ENCODE results near the gene INSM1.

INSM1 gene

DNA sequence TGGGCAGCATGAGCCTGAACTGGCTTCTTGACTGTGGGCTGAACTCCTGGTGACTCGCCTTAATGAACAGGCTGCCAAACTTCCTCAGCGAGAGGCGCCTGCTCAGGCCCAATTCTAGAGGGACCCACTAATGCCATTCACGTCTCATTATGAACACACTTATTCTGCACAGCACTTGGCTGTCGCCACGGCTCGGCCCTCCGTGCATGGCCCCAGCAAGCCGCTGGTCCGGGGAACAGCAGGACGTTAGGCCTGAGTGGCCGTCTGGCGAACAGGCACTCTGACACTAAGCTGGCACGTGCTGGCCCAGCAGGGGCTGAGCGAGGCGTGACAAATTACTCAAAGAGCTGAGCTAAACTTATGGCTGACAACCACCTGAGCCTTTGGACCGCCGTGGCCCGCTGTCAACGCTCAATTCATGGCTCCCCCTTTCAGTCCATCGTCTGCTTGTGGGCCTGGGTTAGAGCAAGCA, 45.9 kb downstream of the INSM1 start:
- Mint-ChIP-seq H3K36me3 (ENCODE audit: low read depth) (peaks cover 9% of the 10 kb centered on the region), H3K27ac (no peak overlapping the region), H3K4me3 (no peak overlapping the region), H3K27me3 (ENCODE audit: low read depth) (peaks cover 62% of the 10 kb centered on the region), H3K9me3 (no peaks in the 10 kb centered on the region), H3K4me1 (peaks cover 46% of the 10 kb centered on the region)
- TF ChIP-seq, protein P1, sequence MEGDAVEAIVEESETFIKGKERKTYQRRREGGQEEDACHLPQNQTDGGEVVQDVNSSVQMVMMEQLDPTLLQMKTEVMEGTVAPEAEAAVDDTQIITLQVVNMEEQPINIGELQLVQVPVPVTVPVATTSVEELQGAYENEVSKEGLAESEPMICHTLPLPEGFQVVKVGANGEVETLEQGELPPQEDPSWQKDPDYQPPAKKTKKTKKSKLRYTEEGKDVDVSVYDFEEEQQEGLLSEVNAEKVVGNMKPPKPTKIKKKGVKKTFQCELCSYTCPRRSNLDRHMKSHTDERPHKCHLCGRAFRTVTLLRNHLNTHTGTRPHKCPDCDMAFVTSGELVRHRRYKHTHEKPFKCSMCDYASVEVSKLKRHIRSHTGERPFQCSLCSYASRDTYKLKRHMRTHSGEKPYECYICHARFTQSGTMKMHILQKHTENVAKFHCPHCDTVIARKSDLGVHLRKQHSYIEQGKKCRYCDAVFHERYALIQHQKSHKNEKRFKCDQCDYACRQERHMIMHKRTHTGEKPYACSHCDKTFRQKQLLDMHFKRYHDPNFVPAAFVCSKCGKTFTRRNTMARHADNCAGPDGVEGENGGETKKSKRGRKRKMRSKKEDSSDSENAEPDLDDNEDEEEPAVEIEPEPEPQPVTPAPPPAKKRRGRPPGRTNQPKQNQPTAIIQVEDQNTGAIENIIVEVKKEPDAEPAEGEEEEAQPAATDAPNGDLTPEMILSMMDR (IDR thresholded peaks at IDR 0.05; ENCODE audit: unreplicated experiment in 3 of 3), result no peak

DNA sequence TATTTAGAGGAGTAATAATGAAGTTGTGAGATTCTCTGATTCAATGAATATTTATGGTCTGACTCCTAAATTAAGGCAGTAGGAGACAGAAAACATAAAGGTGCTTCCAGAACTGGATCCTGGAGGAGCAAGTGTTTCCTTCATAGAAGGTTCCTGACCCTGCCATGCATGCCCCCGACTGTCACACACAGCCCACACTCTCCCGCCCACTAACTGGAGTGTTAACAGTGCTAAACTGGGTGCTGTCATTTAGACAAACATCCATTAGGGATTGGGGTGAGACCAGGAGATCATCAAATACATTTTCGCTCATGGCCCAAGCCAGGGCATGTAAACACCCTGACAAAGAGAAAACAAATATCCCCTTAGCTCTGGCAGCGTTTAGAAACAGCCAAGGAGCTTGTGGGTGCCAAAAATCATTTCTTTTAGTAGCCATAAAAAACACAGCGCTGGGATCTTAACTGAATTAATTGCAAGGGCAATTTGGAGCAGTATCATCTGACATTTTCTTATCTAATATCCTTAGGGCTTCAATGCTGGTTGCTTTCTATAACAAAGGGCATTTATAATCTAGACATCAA, 46.8 kb downstream of the INSM1 start:
- no peaks in the 10 kb centered on the region for H3K9me3 Mint-ChIP-seq
- H3K36me3 Mint-ChIP-seq (ENCODE audit: low read depth), result peaks cover 9% of the 10 kb centered on the region

DNA sequence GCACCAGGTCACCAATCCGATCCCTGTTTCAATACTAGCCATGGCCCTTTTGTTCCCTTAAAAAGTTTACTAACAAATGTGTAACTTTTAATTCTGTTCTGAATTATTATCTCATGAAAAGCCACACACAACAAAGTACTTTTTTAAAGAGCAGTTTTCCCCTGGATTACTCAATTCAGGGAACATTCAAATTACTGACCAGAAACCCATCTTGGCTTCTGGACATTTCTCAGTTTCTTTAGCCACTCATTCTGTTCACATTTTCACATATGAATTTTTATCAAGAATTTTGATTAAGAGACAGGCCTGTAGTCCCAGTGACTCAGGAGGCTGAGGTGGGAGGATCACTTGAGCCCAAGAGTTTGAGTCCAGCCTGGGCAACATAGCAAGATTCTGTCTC, 47.4 kb downstream of the INSM1 start:
- Mint-ChIP-seq H3K4me3 (no peak overlapping the region), H3K36me3 (ENCODE audit: low read depth) (peaks cover 9% of the 10 kb centered on the region), H3K27me3 (ENCODE audit: low read depth) (peaks cover 59% of the 10 kb centered on the region), H3K27ac (no peak overlapping the region), H3K4me1 (peaks cover 37% of the 10 kb centered on the region), H3K9me3 (no peaks in the 10 kb centered on the region)
- TF ChIP-seq, protein P1 (IDR thresholded peaks at IDR 0.05; ENCODE audit: unreplicated experiment in 3 of 3), result no peak

More for the DNA sequence above, 46.8 kb downstream of the INSM1 start:
- no peak overlapping the region for H3K4me3 Mint-ChIP-seq
- TF ChIP-seq, protein P1 (IDR thresholded peaks at IDR 0.05; ENCODE audit: unreplicated experiment in 3 of 3), result no peak
- peaks cover 62% of the 10 kb centered on the region for H3K27me3 Mint-ChIP-seq (ENCODE audit: low read depth)
- H3K27ac Mint-ChIP-seq, result no peak overlapping the region
- H3K4me1 Mint-ChIP-seq, result peaks cover 43% of the 10 kb centered on the region

DNA sequence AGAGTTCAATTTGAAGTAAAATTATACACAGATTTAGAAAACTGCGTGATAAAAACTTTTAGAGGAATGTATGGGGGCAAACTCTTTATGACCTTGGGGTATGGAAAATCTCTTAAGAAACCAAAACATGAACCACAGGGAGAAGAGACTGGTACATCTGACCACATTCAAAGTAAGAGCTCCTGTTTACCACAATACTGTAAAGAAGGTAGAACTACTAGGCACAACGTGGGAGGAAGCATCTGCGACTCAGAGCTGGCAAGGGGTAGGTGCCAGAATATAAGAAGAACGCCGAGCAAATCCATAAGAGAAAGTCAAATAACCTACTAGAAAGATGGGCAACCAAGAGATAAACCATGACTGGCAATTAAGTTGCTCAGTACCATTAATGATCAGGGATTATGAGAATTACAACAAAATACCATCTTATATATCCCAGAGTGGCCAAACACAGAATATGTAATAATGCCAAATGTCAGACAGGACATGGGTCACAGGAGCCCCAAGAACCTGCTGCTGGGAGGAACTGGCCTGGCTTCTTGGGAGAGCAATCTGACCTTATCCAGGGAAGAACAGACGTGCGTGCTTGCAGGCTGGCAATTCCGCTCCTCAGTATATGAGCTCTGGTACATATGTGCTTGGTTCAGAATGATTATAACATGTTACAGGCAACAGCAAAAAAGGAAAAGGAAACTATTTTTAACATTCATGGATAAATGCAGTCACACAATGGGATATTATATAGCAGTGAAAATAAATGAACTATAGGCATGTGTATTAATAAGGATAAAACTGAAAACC, 50.2 kb downstream of the INSM1 start:
- Mint-ChIP-seq H3K9me3 (no peaks in the 10 kb centered on the region), H3K4me1 (peaks cover 10% of the 10 kb centered on the region), H3K4me3 (no peak overlapping the region), H3K36me3 (ENCODE audit: low read depth) (peaks cover 14% of the 10 kb centered on the region), H3K27ac (no peak overlapping the region), H3K27me3 (ENCODE audit: low read depth) (peaks cover 32% of the 10 kb centered on the region)
- TF ChIP-seq, protein P1 (IDR thresholded peaks at IDR 0.05; ENCODE audit: unreplicated experiment in 3 of 3), result no peak

Measured in nephron (organoid).